Breast epithelium (tissue), 4 donors: ENCODE results near the gene ASPA. TPM values are rescaled to one million over a fixed set of nuclear protein-coding genes. Genes with fewer than 3 reads are reported as not detected.
"Not testable (repeated sequence)": the region's sequence is repeated elsewhere in the genome, so short reads cannot be mapped to it uniquely, and the experiment has no call there.

Experiments
- DNase-seq, 2 donors: peaks; one replicate each; pipeline ENCODE4 v3.0.0-alpha.2; 2019; ENCODE audit warnings: low spot score in 2 of 2
- H3K27ac ChIP-seq, 2 donors: fragments of 200-600 bp; sonication (generic) in 1 of 2; one replicate each; pipeline ENCODE4 v1.5.1; 2016 to 2019; ENCODE audit warnings: mild to moderate bottlenecking in 1 of 2
- H3K27me3 ChIP-seq, 2 donors: fragments of 200-600 bp; sonication (generic) in 1 of 2; one replicate each; pipeline versions ENCODE4 v1.5.1 to v1.6.0; 2017 to 2019; ENCODE audit warnings: control low read depth in 1 of 2, mild to moderate bottlenecking in 1 of 2
- H3K36me3 ChIP-seq: fragments of 200-600 bp; one replicate; pipeline ENCODE4 v1.5.1; 2019
- H3K4me1 ChIP-seq, 2 donors: fragments of 200-600 bp; sonication (generic); one replicate each; pipeline ENCODE4 v1.5.1; 2016 to 2019; ENCODE audit warnings: control low read depth in 1 of 2
- H3K4me3 ChIP-seq, 3 donors: fragments of 200-600 bp; sonication (generic); 1 replicate in 2 of 3; 2 replicates in 1 of 3; pipeline ENCODE4 v1.5.1; 2016 to 2019; ENCODE audit warnings: mild to moderate bottlenecking in 3 of 3, moderate library complexity in 2 of 3
- H3K9me3 ChIP-seq, 2 donors: fragments of 200-600 bp; sonication (generic) in 1 of 2; one replicate each; pipeline ENCODE4 v1.5.1; 2016 to 2019; ENCODE audit warnings: control low read depth in 1 of 2
- CTCF ChIP-seq, 3 donors: fragments of 450-650 bp; IDR thresholded peaks; one replicate each; pipeline ENCODE4 v1.5.1; 2016 to 2017; ENCODE audit warnings: antibody characterized with exemption in 3 of 3, mild to moderate bottlenecking in 3 of 3, moderate library complexity in 3 of 3
- POLR2A ChIP-seq: fragments of 450-650 bp; IDR thresholded peaks from one replicate; pipeline ENCODE4 v1.6.1; 2016; ENCODE audit warnings: antibody characterized with exemption, mild to moderate bottlenecking, moderate library complexity
- POLR2AphosphoS5 ChIP-seq, 3 donors: sonication (generic); formaldehyde crosslinking; IDR thresholded peaks; one replicate each; pipeline ENCODE4 v1.6.1; 2017; ENCODE audit warnings: antibody characterized with exemption in 3 of 3
- intact Hi-C: fragments of 100-400 bp; cut with DNase I; formaldehyde crosslinking; loops from one replicate; pipeline ENCODE4 v1.15.1; 2023; ENCODE audit warnings: low total_unique reads
- total RNA-seq, 3 donors: library from RNA; depleted of rRNA; stranded (reverse); fragments of >200 nt; gene quantifications; one replicate each; pipeline ENCODE4 v1.1.0, GENCODE V29; 2016

Gene ASPA
- total RNA-seq, 3 donors from 2014 or later, result 0.98 to 3.8 (median 1.6) TPM

- peaks cover 0 to 5% of the 10 kb centered on the region in 2 donors for H3K4me1 ChIP-seq
- H3K4me3 ChIP-seq, result peak overlapping the region in 2 of 3 donors; percentile 7 to 8
- no peaks in the 10 kb centered on the region for H3K9me3 ChIP-seq
- no peak for TF ChIP-seq POLR2AphosphoS5 (IDR thresholded peaks at IDR 0.05)
- no peak for TF ChIP-seq POLR2A
- no peak for TF ChIP-seq CTCF (IDR thresholded peaks at IDR 0.05)
- H3K27ac ChIP-seq, result peak overlapping the region; percentile 73 to 91
- peak in 1 of 2 donors; percentile 42 for DNase-seq
- H3K27me3 ChIP-seq, result no peaks in the 10 kb centered on the region
- intact Hi-C loops, result no loop called here
- H3K36me3 ChIP-seq, result no peaks in the 10 kb centered on the region
Measured at GRCh38 chr17:3512505-3513171, 36.8 kb downstream of the ASPA start.

GRCh38 chr17:3513305-3514035 is 37.7 kb downstream of the ASPA start:
- no peaks in the 10 kb centered on the region for H3K9me3 ChIP-seq
- H3K4me1 ChIP-seq, result peaks cover 0 to 5% of the 10 kb centered on the region in 2 donors
- H3K4me3 ChIP-seq, result peak overlapping the region in 1 of 3 donors; percentile 7
- no peak for DNase-seq
- H3K27ac ChIP-seq, result peak overlapping the region; percentile 73 to 91
- H3K36me3 ChIP-seq, result no peaks in the 10 kb centered on the region
- TF ChIP-seq POLR2A, result no peak
- TF ChIP-seq POLR2AphosphoS5 (IDR thresholded peaks at IDR 0.05), result no peak
- no peak for TF ChIP-seq CTCF (IDR thresholded peaks at IDR 0.05)
- no peaks in the 10 kb centered on the region for H3K27me3 ChIP-seq
- intact Hi-C loops, result no loop called here

GRCh38 chr17:3514167-3514566 is 38.4 kb downstream of the ASPA start:
- H3K27ac ChIP-seq, result peak overlapping the region in 1 of 2 donors; percentile 38
- H3K4me3 ChIP-seq, intact Hi-C loops, H3K36me3 ChIP-seq, DNase-seq, H3K9me3 ChIP-seq, H3K4me1 ChIP-seq, H3K27me3 ChIP-seq: not testable (repeated sequence)

- Histone ChIP-seq H3K36me3 (no peaks in the 10 kb centered on the region), H3K27ac (no peak overlapping the region), H3K4me3 (no peak overlapping the region), H3K4me1 (peaks cover 0 to 5% of the 10 kb centered on the region in 2 donors), H3K27me3 (no peaks in the 10 kb centered on the region), H3K9me3 (no peaks in the 10 kb centered on the region)
- TF ChIP-seq POLR2AphosphoS5 (IDR thresholded peaks at IDR 0.05), result no peak
- TF ChIP-seq POLR2A, result no peak
- no peak for TF ChIP-seq CTCF (IDR thresholded peaks at IDR 0.05)
- no peak for DNase-seq
- intact Hi-C loops, result no loop called here
Measured at GRCh38 chr17:3514873-3515272, 39.1 kb downstream of the ASPA start.

- H3K36me3 ChIP-seq, DNase-seq, H3K9me3 ChIP-seq, H3K27me3 ChIP-seq, H3K27ac ChIP-seq, H3K4me3 ChIP-seq, intact Hi-C loops, H3K4me1 ChIP-seq: not testable (repeated sequence)
Measured at GRCh38 chr17:3519472-3519871, 43.7 kb downstream of the ASPA start.

GRCh38 chr17:3524024-3524423 is 48.2 kb downstream of the ASPA start:
- H3K4me3 ChIP-seq, result no peak overlapping the region
- no peaks in the 10 kb centered on the region for H3K36me3 ChIP-seq
- no peak for DNase-seq
- no peaks in the 10 kb centered on the region for H3K9me3 ChIP-seq
- H3K27ac ChIP-seq, result no peak overlapping the region
- no peaks in the 10 kb centered on the region for H3K27me3 ChIP-seq
- TF ChIP-seq POLR2A (no peak), CTCF (IDR thresholded peaks at IDR 0.05) (no peak), POLR2AphosphoS5 (IDR thresholded peaks at IDR 0.05) (no peak)
- intact Hi-C loops, result no loop called here
- H3K4me1 ChIP-seq, result no peaks in the 10 kb centered on the region
